Endothelial cell of umbilical vein (primary cell): ENCODE data around the gene SMIM26.

Experiments
- CTCF ChIP-seq, 2 donors: IDR thresholded peaks; 1 replicate in 1 of 2; 2 replicates in 1 of 2; pipeline ENCODE4 v1.5.1; 2011; ENCODE audit warnings: low read length in 2 of 2, mild to moderate bottlenecking in 2 of 2, moderate library complexity in 2 of 2, control low read depth in 1 of 2, inconsistent platforms in 1 of 2, low read depth in 1 of 2; ENCODE audit not compliant: insufficient read depth in 1 of 2; ENCODE audit errors: extremely low read depth in 1 of 2
- POLR2A ChIP-seq: IDR thresholded peaks from 2 replicates; pipeline ENCODE4 v1.6.1; 2012; ENCODE audit warnings: low read depth, mild to moderate bottlenecking, control low read depth, low read length

- TF ChIP-seq CTCF (IDR thresholded peaks at IDR 0.05; ENCODE audit: extremely low read depth in 1 of 2, insufficient read depth in 1 of 2, low read depth in 1 of 2, low read length in 2 of 2) = peak; percentile 70 to 78
- peak; percentile 64 for TF ChIP-seq POLR2A
Measured at GRCh38 chr20:18587665-18588573, 20.7 kb downstream of the SMIM26 start, which contains the start of gene DTD1.
